Stimulated activated CD8-positive, alpha-beta memory T cell treated with anti-CD3 and anti-CD28 coated beads, Interleukin-7, amount 100 ng/mL, for 48 hours (primary cell): ENCODE data around the gene LPIN1.

ENCODE experiments used
- DNase-seq, 2 donors: peaks; one replicate each; pipeline ENCODE4 v3.0.0-alpha.2; 2020; ENCODE audit warnings: low read depth in 1 of 2; ENCODE audit errors: extremely low read depth in 1 of 2

LPIN1 gene

DNA sequence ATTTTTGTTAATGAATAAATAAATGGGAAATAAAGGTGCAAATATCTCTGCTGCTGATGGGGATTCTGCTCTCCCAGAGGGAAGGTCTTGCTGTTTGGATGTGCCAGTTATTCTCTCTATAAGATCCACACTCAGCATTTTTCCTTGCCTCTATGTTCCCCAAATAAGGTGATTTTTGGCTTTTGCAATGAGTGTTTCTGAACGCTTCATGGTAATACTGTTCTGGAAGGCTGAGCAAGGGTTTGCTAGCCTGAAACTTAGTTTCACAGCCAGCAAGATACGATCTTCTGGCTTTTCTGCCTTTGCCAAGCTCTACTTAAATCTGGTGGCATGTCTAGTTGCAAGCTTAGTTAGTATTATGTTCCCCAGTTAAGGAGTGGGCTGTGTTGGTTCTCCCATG is 114.6 kb downstream of the LPIN1 start:
- DNase-seq = no peak

DNA sequence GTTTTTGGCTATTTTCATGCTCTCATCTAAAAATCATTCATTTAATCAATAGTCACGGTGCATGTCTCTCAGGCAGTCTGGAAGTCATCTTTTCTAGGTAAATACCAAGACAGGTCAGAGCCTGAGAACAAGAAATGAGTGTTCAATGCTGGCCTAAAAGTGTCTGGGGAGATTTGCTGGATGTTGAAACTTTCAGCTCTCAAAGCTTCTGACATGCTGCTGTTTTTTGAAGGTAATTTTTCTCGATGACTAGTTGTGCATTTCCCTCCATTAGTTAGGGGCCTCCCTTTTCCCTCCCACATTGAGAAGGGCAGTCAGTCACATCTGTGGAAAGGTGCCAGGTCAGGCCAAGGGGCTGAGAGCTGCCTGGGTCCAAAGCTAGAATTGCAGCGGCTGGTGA is 115.6 kb downstream of the LPIN1 start:
- no peak for DNase-seq

- DNase-seq = no peak
Measured at GRCh38 chr2:11863103-11863502, 116.7 kb downstream of the LPIN1 start.

- peak; percentile 27 to 50 for DNase-seq
Measured at GRCh38 chr2:11863513-11864328, 117.3 kb downstream of the LPIN1 start.

- no peak for DNase-seq
Measured at GRCh38 chr2:11864724-11865123, 118.3 kb downstream of the LPIN1 start.

- DNase-seq = no peak
Measured at GRCh38 chr2:11865378-11865777, 118.9 kb downstream of the LPIN1 start.

- DNase-seq = no peak
Measured at GRCh38 chr2:11865805-11866204, 119.4 kb downstream of the LPIN1 start.

- DNase-seq = no peak
Measured at GRCh38 chr2:11866358-11867335, 120.2 kb downstream of the LPIN1 start.

GRCh38 chr2:11867926-11868325 is 121.5 kb downstream of the LPIN1 start:
- DNase-seq = no peak

- DNase-seq = no peak
Measured at GRCh38 chr2:11869391-11869991, 123.1 kb downstream of the LPIN1 start.

- no peak for DNase-seq
Measured at GRCh38 chr2:11870064-11870463, 123.6 kb downstream of the LPIN1 start.

DNA sequence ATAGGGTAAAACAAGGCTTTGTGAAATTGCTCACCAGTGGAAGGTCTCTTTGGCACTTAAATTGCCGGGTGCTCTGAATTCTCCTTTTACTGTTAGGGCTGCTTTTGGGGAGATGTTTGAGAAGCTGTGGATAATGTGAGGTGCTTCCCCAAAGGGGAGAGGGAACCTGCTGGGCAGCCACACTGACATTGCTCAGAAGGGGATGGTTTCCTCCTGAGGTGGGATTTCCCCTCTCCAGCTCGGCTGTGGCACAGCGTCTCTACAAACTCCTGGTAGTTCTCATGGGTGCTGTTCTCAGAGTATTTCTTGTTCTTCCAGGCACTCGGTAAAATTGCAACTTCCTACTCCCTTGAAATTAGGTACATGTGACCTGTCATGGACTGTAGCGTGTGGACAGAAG is 124.2 kb downstream of the LPIN1 start:
- no peak for DNase-seq

GRCh38 chr2:11871421-11871820 is 125.0 kb downstream of the LPIN1 start:
- DNase-seq = no peak

GRCh38 chr2:11872247-11872947 is 126.0 kb downstream of the LPIN1 start:
- DNase-seq = no peak

GRCh38 chr2:11872948-11873269 is 126.5 kb downstream of the LPIN1 start:
- no peak for DNase-seq

GRCh38 chr2:11873356-11874154 is 127.1 kb downstream of the LPIN1 start:
- no peak for DNase-seq

- no peak for DNase-seq
Measured at GRCh38 chr2:11874861-11875260, 128.4 kb downstream of the LPIN1 start.

- DNase-seq = no peak
Measured at GRCh38 chr2:11875481-11875880, 129.0 kb downstream of the LPIN1 start.

GRCh38 chr2:11876436-11876835 is 130.0 kb downstream of the LPIN1 start:
- no peak for DNase-seq

DNA sequence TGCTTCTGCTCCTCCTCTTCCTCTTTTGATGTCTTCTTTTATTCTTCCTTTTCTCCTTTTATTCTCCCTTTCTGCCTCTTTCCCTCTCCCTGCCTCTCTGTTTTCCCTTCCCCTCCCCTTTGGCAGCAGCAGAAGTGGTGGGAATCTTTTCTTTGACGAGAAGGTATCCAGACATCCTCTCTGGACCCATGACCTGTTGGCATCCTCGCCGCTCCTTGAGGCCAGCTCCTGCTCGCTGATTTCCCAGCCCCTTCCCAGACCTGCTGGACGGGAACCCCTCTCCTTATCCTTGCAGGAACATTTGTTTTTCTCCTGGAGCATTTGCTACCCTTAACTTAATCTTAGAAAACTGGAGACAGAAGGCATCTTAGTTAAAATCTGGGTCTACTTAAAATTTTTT is 130.5 kb downstream of the LPIN1 start:
- DNase-seq = no peak
